GM11168 (cell line): Measurements from ENCODE around the gene HOXD3.

Experiments used
- in situ Hi-C: fragments of 300-500 bp; cut with MboI; formaldehyde crosslinking; loops from one replicate; pipeline ENCODE4 v1.12.0; 2022; ENCODE audit warnings: low sequenced_read_pairs; ENCODE audit not compliant: unreplicated experiment

HOXD3 gene

DNA sequence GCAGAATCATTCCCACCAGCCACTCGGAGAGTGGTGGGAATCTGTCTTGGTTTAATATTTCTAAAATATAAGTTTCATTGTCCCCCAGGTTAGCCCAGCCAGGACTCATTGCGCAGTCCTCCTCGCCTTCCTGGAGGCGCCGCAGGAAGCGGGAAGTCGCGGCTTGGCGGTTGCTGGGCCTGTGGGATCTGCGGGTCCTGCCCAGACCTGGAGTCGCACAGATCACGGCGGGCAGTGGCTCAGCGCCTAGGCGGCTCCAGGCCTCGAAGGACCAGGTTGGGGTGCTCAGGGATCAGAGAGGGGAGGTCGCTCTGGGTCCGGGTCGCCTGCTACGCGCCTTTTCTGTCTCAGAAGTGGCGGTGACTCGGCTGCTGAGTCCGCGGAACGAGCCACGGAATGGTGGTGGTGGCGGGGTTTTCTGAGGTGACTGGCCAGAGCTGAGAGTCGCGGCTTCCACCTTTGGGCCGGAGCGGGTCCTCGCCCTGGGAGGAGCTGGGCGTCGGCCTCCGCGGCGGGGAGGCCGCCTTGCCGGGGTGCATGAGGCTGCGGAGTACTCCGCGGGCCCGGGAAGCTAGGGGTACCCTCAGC is 2.6 kb downstream of the HOXD3 start:
- in situ Hi-C loops, result no loop called here

DNA sequence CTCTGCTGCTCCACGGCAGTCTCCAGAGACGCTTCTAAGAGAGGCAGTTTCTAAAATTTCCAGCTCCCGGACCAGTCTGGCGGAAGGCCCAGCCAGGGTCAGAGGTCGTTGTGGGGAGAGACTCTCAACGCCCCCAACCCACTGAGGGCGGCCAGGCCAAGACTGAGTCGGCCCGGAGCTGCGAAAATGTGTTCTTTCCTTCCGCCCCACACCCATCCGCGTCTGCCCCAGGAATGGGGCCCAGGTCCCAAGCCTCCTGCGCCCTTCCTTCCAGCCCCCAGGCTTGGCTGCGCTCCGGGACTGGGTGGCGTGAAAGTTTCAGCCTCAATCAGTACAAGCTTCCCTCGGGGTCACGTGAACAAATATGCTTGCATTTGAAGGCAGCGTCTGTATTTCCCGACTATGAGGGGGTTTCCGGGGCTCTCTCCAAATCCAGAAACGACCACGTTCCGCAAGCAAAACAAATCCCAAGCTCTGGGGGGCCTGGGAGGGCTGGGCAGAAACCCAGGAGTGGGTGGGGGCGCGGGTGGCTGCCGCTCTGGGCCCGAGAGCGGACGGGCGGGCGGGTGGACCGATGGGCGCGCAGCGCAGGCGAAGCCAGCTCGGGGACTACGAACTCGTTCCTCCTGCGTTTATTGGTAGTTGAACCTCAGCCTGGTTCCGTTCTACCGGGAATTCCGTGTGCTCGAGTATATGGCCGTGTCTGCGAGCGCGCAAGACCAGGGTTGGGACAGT is 3.3 kb downstream of the HOXD3 start:
- in situ Hi-C loops, result no loop called here

DNA sequence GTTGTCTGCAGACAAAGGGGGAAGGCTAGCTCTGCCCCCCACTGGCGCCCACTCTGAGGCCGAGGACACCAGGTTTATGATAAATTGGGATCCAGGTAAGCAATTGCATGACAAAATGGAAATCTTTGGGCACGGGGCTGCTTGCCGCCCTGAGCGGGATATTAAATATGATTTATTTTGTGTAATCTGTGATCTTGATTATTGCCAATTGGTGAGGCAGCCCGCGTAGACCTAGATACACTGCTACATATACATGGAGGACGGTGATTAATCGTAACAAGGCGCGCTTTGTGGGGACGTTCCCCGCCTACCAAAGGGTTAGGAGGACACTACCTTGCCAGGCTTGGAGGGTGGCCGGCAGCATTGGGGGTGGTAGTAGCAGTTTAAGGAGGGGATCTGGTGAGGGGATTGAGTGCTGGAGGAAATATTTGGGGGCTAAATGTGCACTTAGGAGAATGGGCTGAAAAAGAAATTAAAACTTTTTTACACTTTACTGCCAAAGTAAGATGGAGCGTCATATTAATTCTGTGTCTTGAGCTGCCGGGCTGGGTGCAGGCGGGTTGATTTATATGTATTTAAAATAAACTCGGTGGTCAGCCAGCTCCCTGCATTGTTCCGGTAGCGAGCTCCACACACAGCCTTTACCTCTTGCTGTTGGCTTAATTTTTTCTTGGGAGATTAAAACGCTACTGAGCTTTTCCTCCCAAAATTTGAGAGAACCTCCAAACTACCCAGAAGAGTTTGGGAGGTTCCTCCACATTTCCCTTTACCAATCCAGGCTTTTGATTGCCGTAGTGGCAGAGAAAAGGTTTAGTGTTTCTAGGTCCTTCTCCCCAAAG is 4.1 kb downstream of the HOXD3 start:
- in situ Hi-C loops, result no loop called here

DNA sequence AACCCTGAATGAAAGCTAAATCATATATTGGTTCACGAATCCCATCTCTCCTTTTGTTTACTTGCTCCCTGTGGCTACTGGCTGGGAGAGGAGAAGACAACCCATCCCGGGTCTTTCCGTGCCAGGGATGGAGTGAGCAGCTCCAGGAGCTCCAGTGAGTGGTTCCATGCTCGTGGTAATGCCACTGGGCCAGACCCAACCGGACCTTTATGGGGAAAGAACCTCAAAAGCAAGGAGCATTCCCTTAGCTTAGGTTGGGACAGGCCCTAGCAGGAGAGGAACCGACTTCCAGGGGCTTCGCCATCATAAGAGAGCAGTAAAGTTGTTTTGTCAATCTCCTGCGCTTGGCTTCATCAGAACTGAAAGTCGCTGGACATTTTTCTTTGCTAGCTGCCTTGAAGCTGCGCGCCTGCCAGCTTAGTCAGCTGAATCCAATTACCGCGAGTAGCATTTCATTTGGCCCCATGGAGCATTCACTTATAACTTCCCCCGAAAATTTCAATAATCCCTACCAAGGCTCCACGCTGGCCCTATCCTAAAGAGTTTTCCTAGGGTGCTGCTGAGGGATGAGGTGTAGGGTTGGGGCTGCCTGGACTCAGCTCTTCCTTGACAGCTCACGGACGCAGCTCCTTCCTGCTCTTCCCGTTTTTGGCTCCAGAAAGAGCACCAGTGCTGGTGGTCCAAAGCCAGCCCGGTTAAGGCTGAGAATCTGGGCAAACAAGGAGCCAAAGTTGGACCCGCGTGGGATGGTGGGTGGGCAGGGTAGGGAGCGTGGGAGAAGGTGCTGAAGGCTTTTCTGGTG is 4.9 kb downstream of the HOXD3 start:
- in situ Hi-C loops, result no loop called here

DNA sequence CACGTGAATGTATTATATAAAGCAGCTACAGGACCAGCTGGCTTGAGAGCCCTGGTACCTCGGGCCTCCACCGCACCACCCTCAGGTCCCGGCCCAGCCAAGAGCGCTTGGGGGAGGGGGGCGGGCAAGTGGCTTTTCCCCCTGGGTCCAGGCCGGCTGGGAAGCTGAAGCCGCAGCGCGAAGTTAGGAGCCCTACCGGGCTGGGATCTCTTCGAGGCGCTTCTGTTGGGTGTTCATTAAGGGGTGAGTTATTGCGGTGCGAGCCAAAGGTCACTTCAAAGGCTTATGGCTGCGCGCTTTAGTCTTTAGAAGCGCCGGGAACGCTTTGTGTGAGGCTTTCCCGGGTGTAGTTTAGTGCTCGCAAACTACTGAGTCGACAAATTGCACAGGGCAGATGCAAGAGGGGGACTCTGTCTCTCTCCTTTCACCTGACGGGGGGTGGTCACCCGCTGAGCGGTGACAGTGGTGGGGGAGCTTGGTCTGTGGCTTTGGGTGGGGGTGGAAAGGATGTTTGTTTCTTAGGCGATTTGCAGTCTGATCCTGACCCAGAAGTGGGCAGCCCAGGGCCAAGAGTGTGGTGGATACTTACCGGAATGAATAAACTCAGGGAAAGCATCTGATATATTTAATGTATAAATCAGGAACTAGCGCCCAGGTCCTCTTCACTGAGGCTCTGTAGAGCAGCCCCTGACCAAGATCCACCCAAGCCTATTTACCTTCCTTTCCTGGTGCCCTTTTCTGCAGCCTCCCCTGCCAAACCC is 6.0 kb downstream of the HOXD3 start:
- in situ Hi-C loops, result no loop called here

DNA sequence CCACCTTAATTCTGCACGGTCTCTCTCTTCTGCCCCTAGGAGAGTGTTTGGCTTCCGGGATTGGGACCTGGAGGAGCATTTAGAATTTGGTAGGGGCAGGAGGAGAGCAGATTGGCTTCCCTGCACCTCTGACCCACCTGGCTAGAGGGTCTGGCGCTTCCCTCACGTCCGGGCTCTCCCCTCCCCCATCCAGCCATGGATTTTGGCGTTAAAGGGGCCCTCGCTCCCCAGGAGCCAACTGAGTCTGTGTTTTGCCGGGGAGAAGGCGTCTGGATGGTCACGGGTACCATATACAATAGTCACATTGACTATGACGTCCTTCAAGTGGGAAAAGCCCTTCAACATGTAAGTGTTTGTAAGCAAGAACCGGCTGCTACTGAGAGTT is 6.6 kb downstream of the HOXD3 start:
- in situ Hi-C loops, result no loop called here

DNA sequence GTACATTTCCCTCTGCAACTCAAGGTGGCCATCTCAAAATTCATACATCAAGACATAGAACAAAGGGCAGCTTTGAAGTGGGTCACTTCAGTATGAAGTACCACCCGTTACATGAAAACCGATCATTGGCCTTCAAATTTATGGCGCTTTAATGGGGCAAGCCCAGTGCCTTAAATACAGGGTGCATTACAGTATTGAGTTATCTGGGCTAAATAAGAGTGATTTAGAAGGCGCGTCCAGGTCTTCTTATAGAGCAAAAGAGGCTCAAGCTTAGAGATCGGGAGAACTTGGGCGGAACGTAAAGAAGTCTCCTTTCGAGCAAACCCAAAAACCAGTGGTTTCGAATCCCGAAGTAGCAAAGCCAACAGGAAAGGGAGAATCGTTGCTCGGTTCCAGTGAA is 7.1 kb downstream of the HOXD3 start:
- in situ Hi-C loops, result no loop called here

DNA sequence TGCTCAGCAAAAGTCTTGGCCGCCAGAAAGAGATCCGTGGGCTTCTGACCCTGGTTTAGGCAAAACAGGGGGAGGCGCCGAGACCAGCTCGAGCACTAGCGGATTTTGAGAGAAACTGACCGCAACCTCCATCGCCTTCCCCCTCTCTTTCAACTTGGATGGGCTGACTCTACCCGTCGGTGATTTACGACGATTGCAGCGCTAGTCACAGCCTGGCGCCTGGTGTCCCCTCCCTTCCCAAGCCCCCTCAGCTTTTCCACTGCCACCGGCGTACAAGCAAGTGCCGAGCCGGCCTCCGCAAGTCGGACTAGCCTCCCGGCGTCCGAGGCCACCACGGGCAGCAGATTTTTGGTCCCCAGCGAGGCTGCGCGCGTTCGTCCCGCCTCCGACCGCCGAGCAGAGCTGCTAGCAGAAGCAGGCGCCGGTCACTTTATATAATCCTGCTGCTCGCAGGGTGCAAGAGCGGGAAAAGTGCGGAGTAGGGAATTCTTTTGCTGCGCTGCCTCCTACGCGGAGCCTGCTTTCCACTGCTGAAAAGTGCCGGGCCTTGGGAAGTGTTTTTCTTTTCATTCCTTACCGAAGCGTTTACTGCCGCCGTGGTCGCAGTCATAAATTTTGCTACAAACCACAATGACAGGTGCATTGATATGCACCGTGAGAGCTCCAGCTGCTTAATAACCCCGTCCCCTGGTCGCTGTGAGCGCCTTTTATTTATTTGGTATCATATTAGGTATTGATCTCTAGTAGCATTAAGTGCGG is 7.7 kb downstream of the HOXD3 start:
- in situ Hi-C loops, result no loop called here

DNA sequence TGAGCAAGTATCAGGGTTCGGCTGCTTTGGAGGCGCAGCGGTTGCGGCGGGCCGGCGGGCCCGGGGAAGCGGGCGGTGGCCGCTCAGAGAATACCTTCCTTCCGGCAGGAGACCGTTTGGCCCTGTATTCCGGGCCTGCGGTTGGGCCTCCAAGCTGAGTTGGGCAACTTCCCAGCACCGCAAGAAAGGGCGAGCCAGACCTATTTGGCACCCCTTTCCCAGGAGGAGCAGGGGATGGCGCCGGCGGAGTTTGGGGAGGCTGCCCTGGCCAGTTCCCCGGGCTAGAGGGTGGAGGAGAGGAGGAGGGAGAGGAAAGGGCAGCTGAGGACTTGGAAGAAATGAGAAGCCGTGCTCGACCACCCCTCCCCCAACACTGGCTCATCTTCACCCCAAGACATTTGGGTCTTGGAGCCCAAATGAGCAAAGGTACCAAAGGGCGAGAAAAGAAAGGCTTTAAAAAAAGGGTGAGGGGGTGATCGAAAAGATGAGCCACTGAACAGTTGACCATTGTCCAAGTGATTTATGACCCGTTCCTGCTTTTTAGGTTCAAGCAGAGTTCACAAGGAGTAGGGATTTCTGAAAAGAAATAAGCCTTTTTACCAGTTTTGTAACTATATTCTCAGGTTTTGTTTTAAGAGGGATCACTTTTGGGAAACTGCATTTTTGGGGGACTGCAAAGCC is 8.4 kb downstream of the HOXD3 start:
- in situ Hi-C loops, result no loop called here

DNA sequence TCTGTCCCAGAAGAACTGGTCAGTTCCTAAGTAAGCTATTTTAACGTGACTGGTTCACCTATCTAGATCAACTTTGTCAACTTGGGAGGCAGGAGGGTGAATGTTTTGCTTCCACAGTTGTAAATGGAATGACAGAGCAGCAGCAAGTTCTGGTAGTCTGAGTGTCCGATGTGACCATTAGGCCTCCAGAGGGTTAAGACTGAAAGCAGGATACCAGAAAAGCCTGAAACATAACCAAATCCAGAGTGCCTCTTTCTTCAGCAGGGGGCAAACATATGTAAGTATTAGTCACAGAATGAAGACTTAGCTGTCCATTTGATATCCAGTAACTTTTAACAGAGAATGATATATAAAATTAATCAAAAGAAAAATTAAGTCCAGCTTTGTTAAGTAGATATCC is 9.2 kb downstream of the HOXD3 start:
- in situ Hi-C loops, result no loop called here

DNA sequence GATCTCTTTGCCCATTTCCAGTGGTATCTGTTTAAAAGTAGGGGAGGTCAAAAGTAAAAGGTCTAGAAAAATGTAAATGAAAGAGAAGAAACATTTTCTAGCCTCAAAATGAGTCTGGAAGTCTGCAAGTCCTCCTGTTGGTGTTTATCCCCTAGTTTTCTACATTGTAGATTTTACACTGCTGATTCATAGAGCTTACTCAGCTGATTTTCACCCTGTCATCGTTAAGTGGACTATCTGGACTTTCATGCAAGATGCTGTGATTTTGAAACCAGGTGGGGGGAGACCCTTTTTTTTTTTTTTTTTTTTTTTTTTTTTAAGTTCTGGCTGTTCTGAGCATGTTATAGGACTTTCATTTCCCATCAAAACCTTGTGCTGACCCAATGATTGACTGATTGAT is 10.3 kb downstream of the HOXD3 start:
- in situ Hi-C loops, result no loop called here

DNA sequence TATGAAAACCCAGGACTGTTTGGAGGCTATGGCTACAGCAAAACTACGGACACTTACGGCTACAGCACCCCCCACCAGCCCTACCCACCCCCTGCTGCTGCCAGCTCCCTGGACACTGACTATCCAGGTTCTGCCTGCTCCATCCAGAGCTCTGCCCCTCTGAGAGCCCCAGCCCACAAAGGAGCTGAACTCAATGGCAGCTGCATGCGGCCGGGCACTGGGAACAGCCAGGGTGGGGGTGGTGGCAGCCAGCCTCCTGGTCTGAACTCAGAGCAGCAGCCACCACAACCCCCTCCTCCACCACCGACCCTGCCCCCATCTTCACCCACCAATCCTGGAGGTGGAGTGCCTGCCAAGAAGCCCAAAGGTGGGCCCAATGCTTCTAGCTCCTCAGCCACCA is 12.1 kb downstream of the HOXD3 start:
- in situ Hi-C loops, result no loop called here

DNA sequence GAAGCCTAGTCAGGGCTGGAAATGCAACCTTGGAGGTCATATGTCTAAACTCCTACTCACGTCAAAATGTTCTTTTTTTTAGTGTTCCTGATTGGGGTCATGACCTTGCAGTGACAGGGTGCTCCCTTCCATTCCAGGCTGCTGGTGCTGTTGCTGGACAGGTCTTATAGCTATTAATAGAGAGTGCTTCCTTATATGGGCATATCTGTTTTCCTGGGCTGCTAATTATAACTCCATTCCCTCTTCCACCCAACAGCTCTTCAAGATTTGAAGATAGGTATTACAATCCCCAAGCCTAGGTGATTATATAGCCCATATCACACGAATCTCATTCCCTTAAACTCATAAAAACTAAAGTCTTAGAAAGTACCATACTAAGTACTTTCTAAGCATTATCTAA is 12.6 kb downstream of the HOXD3 start:
- in situ Hi-C loops, result no loop called here

DNA sequence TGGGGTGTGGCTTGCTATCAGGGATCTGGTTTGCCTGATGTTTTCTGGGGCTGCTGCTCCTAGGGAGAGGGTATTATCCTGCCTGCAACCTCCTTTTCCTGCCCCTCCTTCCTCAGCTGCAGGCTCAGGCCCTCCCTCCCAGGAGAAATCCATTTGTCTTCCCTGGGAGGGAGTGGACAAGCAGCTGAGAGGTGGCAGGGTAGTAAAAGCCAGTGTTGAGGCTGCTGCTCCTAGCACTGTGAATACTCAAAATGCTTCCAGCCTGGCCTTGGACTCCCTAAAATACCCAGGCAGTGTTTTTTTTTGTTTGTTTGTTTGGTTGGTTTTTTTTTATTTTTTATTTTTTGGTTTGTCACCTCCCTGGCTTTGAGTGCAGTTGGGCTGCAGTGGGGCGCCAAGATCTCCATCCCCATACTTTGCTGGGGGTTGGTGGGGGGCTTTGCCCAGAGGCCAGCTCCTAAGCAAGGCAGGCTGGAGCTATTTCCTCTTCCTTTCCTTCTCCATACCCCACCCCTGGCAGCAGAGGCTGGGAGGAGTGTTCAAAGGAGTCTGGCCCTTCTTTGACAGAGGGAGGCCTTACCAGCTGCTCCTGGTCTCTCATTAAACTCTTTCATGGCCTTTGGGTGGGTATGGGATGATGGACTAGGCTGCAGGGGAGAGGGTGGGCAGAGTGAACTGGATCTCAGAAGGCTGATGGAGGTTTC is 13.6 kb downstream of the HOXD3 start:
- in situ Hi-C loops, result no loop called here

DNA sequence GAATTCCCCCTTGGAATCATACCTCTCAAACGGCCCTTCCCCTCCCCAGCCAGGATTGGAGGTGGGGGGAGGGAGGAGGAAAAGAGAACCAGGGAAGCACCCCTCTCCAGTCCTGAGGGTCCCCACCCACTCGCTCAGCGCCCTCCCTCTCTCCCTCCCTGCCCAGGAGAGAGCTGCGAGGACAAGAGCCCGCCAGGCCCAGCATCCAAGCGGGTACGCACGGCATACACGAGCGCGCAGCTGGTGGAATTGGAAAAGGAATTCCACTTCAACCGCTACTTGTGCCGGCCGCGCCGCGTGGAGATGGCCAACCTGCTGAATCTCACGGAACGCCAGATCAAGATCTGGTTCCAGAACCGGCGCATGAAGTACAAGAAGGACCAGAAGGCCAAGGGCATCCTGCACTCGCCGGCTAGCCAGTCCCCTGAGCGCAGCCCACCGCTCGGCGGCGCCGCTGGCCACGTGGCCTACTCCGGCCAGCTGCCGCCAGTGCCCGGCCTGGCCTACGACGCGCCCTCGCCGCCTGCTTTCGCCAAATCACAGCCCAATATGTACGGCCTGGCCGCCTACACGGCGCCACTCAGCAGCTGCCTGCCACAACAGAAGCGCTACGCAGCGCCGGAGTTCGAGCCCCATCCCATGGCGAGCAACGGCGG is 14.4 kb downstream of the HOXD3 start:
- in situ Hi-C loops, result no loop called here

DNA sequence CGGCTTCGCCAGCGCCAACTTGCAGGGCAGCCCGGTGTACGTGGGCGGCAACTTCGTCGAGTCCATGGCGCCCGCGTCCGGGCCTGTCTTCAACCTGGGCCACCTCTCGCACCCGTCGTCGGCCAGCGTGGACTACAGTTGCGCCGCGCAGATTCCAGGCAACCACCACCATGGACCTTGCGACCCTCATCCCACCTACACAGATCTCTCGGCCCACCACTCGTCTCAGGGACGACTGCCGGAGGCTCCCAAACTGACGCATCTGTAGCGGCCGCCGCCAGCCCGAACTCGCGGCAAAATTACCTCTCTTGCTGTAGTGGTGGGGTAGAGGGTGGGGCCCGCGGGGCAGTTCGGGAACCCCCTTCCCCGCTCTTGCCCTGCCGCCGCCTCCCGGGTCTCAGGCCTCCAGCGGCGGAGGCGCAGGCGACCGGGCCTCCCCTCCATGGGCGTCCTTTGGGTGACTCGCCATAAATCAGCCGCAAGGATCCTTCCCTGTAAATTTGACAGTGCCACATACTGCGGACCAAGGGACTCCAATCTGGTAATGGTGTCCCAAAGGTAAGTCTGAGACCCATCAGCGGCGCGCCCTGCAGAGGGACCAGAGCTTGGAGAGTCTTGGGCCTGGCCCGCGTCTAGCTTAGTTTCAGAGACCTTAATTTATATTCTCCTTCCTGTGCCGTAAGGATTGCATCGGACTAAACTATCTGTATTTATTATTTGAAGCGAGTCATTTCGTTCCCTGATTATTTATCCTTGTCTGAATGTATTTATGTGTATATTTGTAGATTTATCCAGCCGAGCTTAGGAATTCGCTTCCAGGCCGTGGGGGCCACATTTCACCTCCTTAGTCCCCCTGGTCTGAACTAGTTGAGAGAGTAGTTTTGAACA is 15.1 kb downstream of the HOXD3 start:
- in situ Hi-C loops, result no loop called here
